ENCODE data around the gene DDX47.
"Not testable (repeated sequence)": the region's sequence is repeated elsewhere in the genome, so short reads cannot be mapped to it uniquely, and the experiment has no call there.

Gene DDX47

DNA sequence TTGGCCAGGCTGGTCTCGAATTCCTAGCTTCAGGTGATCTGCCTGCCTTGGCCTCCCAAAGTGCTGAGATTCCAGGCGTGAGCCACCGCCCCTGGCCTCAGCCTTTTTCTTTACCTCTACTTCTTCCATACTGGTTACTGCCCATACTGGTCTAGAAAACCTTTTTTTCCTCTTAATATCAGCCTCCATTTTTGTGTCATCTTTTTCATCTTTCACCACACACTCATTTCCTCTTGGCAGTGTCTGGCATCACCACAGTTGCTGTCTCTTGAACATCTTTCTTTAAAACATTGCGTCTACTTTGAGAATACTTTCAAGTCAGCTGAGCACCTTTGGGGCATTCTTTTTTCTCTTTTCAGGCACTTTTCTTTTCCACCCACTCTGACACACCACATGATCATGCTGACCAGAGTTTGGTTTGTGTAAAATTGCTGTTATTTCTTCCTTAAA lies 32.7 kb downstream of the DDX47 start:
- no peak for DNase-seq (ENCODE audit: low read depth)
- no peak overlapping the region for H3K4me3 ChIP-seq (ENCODE audit: low read depth, low read length)
- TF ChIP-seq, protein P1, sequence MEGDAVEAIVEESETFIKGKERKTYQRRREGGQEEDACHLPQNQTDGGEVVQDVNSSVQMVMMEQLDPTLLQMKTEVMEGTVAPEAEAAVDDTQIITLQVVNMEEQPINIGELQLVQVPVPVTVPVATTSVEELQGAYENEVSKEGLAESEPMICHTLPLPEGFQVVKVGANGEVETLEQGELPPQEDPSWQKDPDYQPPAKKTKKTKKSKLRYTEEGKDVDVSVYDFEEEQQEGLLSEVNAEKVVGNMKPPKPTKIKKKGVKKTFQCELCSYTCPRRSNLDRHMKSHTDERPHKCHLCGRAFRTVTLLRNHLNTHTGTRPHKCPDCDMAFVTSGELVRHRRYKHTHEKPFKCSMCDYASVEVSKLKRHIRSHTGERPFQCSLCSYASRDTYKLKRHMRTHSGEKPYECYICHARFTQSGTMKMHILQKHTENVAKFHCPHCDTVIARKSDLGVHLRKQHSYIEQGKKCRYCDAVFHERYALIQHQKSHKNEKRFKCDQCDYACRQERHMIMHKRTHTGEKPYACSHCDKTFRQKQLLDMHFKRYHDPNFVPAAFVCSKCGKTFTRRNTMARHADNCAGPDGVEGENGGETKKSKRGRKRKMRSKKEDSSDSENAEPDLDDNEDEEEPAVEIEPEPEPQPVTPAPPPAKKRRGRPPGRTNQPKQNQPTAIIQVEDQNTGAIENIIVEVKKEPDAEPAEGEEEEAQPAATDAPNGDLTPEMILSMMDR (IDR thresholded peaks at IDR 0.05; ENCODE audit: low read depth, low read length, missing control alignments), result no peak
- in situ Hi-C loops (cut with HindIII; ENCODE audit: low sequenced_read_pairs), result no loop called here

DNA sequence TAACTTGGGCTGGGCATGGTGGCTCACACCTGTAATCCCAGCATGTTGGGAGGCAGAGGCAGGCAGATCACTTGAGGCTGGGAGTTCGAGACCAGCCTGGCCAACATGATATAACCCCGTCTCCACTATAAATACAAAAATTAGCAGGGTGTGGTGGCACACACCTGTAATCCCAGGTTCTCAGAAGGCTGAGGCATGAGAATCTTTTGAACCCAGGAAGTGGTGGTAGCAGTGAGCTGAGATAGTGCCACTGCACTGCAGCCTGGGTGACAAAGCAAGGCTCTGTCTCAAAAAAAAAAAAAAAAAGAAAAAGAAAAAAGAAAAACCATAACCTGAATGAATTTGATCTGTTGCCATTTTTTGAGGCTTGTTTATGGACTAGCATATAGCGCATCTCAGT lies 33.6 kb downstream of the DDX47 start:
- in situ Hi-C loops (cut with HindIII; ENCODE audit: low sequenced_read_pairs); DNase-seq (ENCODE audit: low read depth); H3K4me3 ChIP-seq (ENCODE audit: low read depth, low read length): not testable (repeated sequence)

DNA sequence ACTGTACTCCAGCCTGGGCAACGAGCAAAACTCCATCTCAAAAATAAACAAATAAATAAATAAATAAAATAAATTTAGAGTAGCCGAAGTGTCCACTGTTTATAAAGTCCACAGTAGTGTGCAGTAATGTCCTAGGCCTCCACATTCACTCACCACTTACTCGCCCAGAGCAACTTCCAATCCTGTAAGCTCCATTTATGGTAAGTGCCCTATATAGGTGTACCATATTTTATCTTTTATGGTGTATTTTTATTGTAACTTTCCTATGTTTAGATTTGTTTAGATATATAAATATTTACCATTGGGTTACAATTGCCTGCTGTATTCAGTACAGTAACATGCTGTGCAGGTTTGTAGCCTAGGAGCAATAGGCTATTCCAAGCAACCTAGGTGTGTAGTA lies 40.3 kb downstream of the DDX47 start:
- in situ Hi-C loops (cut with HindIII; ENCODE audit: low sequenced_read_pairs), result no loop called here
- no peak overlapping the region for H3K4me3 ChIP-seq (ENCODE audit: low read depth, low read length)
- no peak for DNase-seq (ENCODE audit: low read depth)
- TF ChIP-seq, protein P1 (IDR thresholded peaks at IDR 0.05; ENCODE audit: low read depth, low read length, missing control alignments), result no peak

DNA sequence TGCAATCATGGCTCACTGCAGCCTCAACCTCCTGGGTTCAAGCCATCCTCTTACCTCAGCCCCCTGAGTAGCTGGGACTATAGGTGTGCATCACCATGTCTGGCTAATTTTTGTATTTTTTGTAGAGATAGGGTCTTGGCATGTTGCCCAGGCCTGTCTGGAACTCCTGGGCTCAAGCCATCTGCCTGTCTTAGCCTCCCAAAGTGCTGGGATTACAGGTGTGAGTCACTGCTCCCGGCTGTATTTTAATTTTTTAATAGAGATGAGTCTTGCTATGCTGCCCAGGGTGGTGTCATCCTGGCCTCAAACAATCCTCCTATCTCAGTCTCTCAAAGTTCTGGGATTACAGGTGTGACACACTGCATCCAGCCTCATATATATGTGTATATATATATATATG lies 46.5 kb downstream of the DDX47 start:
- DNase-seq (ENCODE audit: low read depth), result no peak
- no peak overlapping the region for H3K4me3 ChIP-seq (ENCODE audit: low read depth, low read length)
- TF ChIP-seq, protein P1 (IDR thresholded peaks at IDR 0.05; ENCODE audit: low read depth, low read length, missing control alignments), result no peak
- in situ Hi-C loops (cut with HindIII; ENCODE audit: low sequenced_read_pairs), result no loop called here

DNA sequence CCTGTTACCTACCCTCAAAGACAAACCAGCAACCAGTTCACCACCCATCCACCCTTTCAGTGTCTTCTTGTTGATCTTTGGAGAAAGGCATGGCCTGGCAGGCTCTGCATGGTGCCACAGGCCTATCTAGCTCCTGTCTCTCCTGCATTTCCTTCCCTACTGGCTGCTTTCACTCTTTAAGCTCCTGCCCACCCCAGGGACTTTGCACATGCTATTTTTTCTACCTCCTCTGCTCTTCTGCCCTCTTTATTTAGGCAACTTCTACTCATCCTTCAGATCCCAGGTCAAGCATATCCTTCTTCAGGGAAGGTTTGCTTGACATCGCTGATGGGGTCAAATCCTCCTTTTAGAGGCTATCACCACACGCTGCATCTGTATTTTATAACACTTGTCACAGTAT lies 51.1 kb downstream of the DDX47 start:
- TF ChIP-seq, protein P1 (IDR thresholded peaks at IDR 0.05; ENCODE audit: low read depth, low read length, missing control alignments), result no peak
- H3K4me3 ChIP-seq (ENCODE audit: low read depth, low read length), result no peak overlapping the region
- in situ Hi-C loops (cut with HindIII; ENCODE audit: low sequenced_read_pairs), result no loop called here
- DNase-seq (ENCODE audit: low read depth), result no peak

DNA sequence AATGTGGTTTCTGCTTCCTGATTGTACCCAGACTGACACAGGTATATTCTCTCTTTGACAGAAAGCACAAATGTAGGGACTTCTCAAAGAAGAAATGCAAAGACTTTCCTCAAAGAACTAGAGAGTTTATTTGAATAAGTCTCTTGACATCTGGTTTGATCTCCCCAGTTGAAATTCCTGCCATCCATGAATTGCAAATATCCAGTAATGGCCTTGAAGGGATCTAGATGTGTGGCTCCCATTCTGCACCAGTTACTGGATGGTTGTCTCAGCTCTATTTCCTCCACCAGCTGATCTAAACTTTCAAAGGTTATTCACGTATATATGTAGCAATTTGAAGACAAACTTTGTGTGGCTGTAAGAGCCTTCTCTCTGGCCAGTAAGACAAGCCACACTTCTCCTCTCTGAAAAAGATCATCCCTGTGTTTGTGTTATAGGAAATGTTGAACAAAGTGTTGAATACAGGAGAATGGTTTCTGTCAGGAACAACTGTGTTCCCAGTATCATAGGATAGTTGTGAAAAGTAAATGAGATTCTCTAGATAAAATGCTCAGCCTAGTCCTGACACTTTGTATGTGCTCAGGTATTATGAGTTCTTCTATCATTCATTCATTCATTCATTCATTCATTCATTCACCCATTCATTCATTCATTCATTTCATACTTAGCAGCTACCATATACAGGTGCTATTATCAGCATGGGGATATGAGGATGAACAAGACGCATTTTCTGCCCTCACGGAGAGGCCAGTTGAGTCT lies 55.5 kb downstream of the DDX47 start:
- no peak overlapping the region for H3K4me3 ChIP-seq (ENCODE audit: low read depth, low read length)
- TF ChIP-seq, protein P1 (IDR thresholded peaks at IDR 0.05; ENCODE audit: low read depth, low read length, missing control alignments), result no peak
- DNase-seq (ENCODE audit: low read depth), result no peak
- in situ Hi-C loops (cut with HindIII; ENCODE audit: low sequenced_read_pairs), result no loop called here

DNA sequence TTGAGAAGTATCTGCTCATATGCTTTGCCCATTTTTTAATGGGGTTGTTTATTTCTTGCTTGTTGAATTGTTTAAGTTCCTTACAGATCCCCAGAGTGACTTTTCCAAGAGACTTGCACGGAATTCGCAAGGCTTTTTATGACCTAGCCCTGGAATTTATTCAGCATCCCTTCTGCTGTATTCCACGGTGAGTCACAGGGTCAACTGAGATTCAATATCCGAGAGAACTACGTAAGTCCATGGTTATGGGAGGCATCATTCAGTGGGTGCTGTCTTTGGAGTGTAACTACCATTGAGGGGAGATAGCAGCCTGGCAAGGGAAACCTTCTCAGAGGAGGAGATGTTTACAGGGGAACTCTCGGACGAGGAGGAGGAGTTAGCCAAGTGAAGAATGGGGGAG lies 57.3 kb downstream of the DDX47 start:
- TF ChIP-seq, protein P1 (IDR thresholded peaks at IDR 0.05; ENCODE audit: low read depth, low read length, missing control alignments), result no peak
- DNase-seq (ENCODE audit: low read depth), result peak; percentile 48
- no peak overlapping the region for H3K4me3 ChIP-seq (ENCODE audit: low read depth, low read length)
- in situ Hi-C loops (cut with HindIII; ENCODE audit: low sequenced_read_pairs), result no loop called here
